Measurements from ENCODE around the gene LRIG1. TPM values are rescaled to one million over a fixed set of nuclear protein-coding genes. Genes with fewer than 3 reads are reported as not detected.

LRIG1 gene
- polyA plus RNA-seq (ENCODE audit: insufficient read length in 4 of 4): 10 to 100 TPM; 21.1 to 27.7 (median 23.0) TPM

GRCh38 chr3:66500576-66501482 lies at the start of gene LRIG1:
Gene LRIG1, minus strand, starts transcription at chr3:66501022. Its CDS starts 615 bp downstream, at chr3:66500407.
- DNase-seq (ENCODE audit: low read depth in 4 of 4, low spot score in 2 of 4): peak; percentile 86 to 94 (median 92)

GRCh38 chr3:66544619-66545429 lies 44.0 kb upstream of the LRIG1 start:
- DNase-seq (ENCODE audit: low read depth in 4 of 4, low spot score in 2 of 4): no peak

- no peak for DNase-seq (ENCODE audit: low read depth in 4 of 4, low spot score in 2 of 4)
Observed at GRCh38 chr3:66542153-66542552, 41.3 kb upstream of the LRIG1 start.

- DNase-seq (ENCODE audit: low read depth in 4 of 4, low spot score in 2 of 4): no peak
Observed at GRCh38 chr3:66539466-66539989, 38.7 kb upstream of the LRIG1 start.

- DNase-seq (ENCODE audit: low read depth in 4 of 4, low spot score in 2 of 4): no peak
Observed at GRCh38 chr3:66538390-66538789, 37.6 kb upstream of the LRIG1 start.

GRCh38 chr3:66537735-66538134 lies 36.9 kb upstream of the LRIG1 start:
- no peak for DNase-seq (ENCODE audit: low read depth in 4 of 4, low spot score in 2 of 4)

GRCh38 chr3:66536791-66537190 lies 36.0 kb upstream of the LRIG1 start:
- no peak for DNase-seq (ENCODE audit: low read depth in 4 of 4, low spot score in 2 of 4)

- no peak for DNase-seq (ENCODE audit: low read depth in 4 of 4, low spot score in 2 of 4)
Observed at GRCh38 chr3:66534304-66534845, 33.6 kb upstream of the LRIG1 start.

GRCh38 chr3:66532613-66533012 lies 31.8 kb upstream of the LRIG1 start:
- no peak for DNase-seq (ENCODE audit: low read depth in 4 of 4, low spot score in 2 of 4)

GRCh38 chr3:66532160-66532587 lies 31.4 kb upstream of the LRIG1 start:
- no peak for DNase-seq (ENCODE audit: low read depth in 4 of 4, low spot score in 2 of 4)

- no peak for DNase-seq (ENCODE audit: low read depth in 4 of 4, low spot score in 2 of 4)
Observed at GRCh38 chr3:66531256-66531655, 30.4 kb upstream of the LRIG1 start.

- DNase-seq (ENCODE audit: low read depth in 4 of 4, low spot score in 2 of 4): no peak
Observed at GRCh38 chr3:66527246-66527645, 26.4 kb upstream of the LRIG1 start.

- DNase-seq (ENCODE audit: low read depth in 4 of 4, low spot score in 2 of 4): no peak
Observed at GRCh38 chr3:66525771-66526170, 24.9 kb upstream of the LRIG1 start.

- DNase-seq (ENCODE audit: low read depth in 4 of 4, low spot score in 2 of 4): no peak
Observed at GRCh38 chr3:66520724-66521123, 19.9 kb upstream of the LRIG1 start.

GRCh38 chr3:66518644-66519043 lies 17.8 kb upstream of the LRIG1 start:
- no peak for DNase-seq (ENCODE audit: low read depth in 4 of 4, low spot score in 2 of 4)

- DNase-seq (ENCODE audit: low read depth in 4 of 4, low spot score in 2 of 4): no peak
Observed at GRCh38 chr3:66518126-66518525, 17.3 kb upstream of the LRIG1 start.

GRCh38 chr3:66517241-66517640 lies 16.4 kb upstream of the LRIG1 start:
- no peak for DNase-seq (ENCODE audit: low read depth in 4 of 4, low spot score in 2 of 4)

GRCh38 chr3:66508461-66508860 lies 7.6 kb upstream of the LRIG1 start:
- no peak for DNase-seq (ENCODE audit: low read depth in 4 of 4, low spot score in 2 of 4)

- DNase-seq (ENCODE audit: low read depth in 4 of 4, low spot score in 2 of 4): no peak
Observed at GRCh38 chr3:66507423-66508260, 6.8 kb upstream of the LRIG1 start.

- no peak for DNase-seq (ENCODE audit: low read depth in 4 of 4, low spot score in 2 of 4)
Observed at GRCh38 chr3:66506154-66506553, 5.3 kb upstream of the LRIG1 start.

Measured in left renal cortex interstitium (tissue), 4 donors.